Measurements from ENCODE around the gene ACBD6.

DNA sequence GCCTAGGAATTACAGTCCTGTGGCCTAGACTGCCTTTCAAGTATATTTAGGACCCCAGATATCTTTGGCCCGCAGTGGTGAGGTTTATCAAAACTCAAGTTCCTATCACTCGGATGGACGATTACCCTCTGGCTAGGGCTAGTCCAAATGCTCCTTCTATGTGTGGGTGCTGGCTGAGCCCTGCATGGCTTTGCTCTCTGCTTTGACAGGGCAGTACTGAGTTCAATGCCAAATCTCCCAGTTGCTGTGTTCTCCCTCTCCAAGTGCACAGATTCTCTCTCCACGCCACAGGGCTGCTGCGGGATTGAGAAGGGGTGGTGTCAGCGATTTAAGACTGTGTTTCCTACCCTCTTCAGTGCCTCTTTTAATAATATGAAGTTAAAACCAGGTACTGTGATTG lies 175.3 kb downstream of the ACBD6 start:
- no peak for TF ChIP-seq POLR2AphosphoS5 (IDR thresholded peaks at IDR 0.05; ENCODE audit: low read depth, low read length)
- TF ChIP-seq, protein P1, sequence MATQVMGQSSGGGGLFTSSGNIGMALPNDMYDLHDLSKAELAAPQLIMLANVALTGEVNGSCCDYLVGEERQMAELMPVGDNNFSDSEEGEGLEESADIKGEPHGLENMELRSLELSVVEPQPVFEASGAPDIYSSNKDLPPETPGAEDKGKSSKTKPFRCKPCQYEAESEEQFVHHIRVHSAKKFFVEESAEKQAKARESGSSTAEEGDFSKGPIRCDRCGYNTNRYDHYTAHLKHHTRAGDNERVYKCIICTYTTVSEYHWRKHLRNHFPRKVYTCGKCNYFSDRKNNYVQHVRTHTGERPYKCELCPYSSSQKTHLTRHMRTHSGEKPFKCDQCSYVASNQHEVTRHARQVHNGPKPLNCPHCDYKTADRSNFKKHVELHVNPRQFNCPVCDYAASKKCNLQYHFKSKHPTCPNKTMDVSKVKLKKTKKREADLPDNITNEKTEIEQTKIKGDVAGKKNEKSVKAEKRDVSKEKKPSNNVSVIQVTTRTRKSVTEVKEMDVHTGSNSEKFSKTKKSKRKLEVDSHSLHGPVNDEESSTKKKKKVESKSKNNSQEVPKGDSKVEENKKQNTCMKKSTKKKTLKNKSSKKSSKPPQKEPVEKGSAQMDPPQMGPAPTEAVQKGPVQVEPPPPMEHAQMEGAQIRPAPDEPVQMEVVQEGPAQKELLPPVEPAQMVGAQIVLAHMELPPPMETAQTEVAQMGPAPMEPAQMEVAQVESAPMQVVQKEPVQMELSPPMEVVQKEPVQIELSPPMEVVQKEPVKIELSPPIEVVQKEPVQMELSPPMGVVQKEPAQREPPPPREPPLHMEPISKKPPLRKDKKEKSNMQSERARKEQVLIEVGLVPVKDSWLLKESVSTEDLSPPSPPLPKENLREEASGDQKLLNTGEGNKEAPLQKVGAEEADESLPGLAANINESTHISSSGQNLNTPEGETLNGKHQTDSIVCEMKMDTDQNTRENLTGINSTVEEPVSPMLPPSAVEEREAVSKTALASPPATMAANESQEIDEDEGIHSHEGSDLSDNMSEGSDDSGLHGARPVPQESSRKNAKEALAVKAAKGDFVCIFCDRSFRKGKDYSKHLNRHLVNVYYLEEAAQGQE (IDR thresholded peaks at IDR 0.05; ENCODE audit: insufficient read depth in 1 of 2, low read depth in 2 of 2, low read length in 2 of 2): no peak
- TF ChIP-seq SIN3A (IDR thresholded peaks at IDR 0.05; ENCODE audit: borderline replicate concordance, insufficient read depth, low read length): no peak
- TF ChIP-seq TAF1 (IDR thresholded peaks at IDR 0.05; ENCODE audit: borderline replicate concordance, insufficient read depth, low read length): no peak
- no peak for TF ChIP-seq FOXP2 (optimal IDR thresholded peaks at IDR 0.05; ENCODE audit: borderline replicate concordance, extremely low read depth, extremely low read length, insufficient read depth)
